IMR-90 (cell line): ENCODE data around the gene POLG2. TPM values are rescaled to one million over a fixed set of nuclear protein-coding genes. Genes with fewer than 3 reads are reported as not detected.
A peak's percentile ranks its signal among the peaks of the same experiment; 100 is the strongest.

Experiments used
- ATAC-seq: fragments of 200-7000 bp; cut with Tn5 transposase; 2 replicates; pipeline ENCODE4 v1.9.1; 2020; ENCODE audit warnings: low read depth, mild to moderate bottlenecking, moderate library complexity
- BruUV-seq: library from RNA; stranded (reverse); fragments of 400-500 nt; replicated peaks from 2 replicates; lab custom pipeline; 2021; lab: Mats Ljungman, UMichigan
- CTCF ChIA-PET: fragments of 300-600 bp; formaldehyde crosslinking; extraction: SDS; loops from one replicate; lab custom pipeline; 2021; ENCODE audit warnings: antibody characterized with exemption; lab: Yijun Ruan, JAX
- POLR2A ChIA-PET: fragments of 300-600 bp; sonication (Branson Sonifier 250); formaldehyde crosslinking; loops from one replicate; lab custom pipeline; 2022; ENCODE audit warnings: antibody characterized with exemption; ENCODE audit not compliant: unreplicated experiment; lab: Charles Lee
- DNase-seq: peaks from one replicate; pipeline ENCODE4 v3.0.0; 2013
- H2AFZ ChIP-seq: replicated peaks from 2 replicates; pipeline ENCODE3; 2013; ENCODE audit warnings: low read length, mild to moderate bottlenecking; ENCODE audit not compliant: poor library complexity
- H2AK5ac ChIP-seq: 2 replicates; pipeline ENCODE4 v1.6.1; 2013; ENCODE audit warnings: low read depth, low read length, inconsistent platforms
- H2AK9ac ChIP-seq: replicated peaks from 2 replicates; pipeline ENCODE3; 2013; ENCODE audit warnings: mild to moderate bottlenecking, low read depth, low read length, moderate library complexity; ENCODE audit not compliant: poor library complexity
- H2BK120ac ChIP-seq: 2 replicates; pipeline ENCODE4 v1.6.1; 2013; ENCODE audit warnings: low read depth, low read length, inconsistent platforms
- H2BK15ac ChIP-seq: 3 replicates; pipeline ENCODE4 v1.6.1; 2013; ENCODE audit warnings: low read depth, low read length, inconsistent platforms
- H2BK20ac ChIP-seq: 2 replicates; pipeline ENCODE4 v1.6.1; 2013; ENCODE audit warnings: low read depth, mild to moderate bottlenecking, inconsistent platforms, low read length, moderate library complexity
- H2BK5ac ChIP-seq: 2 replicates; pipeline ENCODE4 v1.6.1; 2013; ENCODE audit warnings: mild to moderate bottlenecking, low read depth, low read length, inconsistent platforms; ENCODE audit not compliant: poor library complexity, severe bottlenecking
- H3K14ac ChIP-seq: replicated peaks from 2 replicates; pipeline ENCODE4 v1.6.1; 2013; ENCODE audit warnings: low read depth, low read length, inconsistent platforms
- H3K18ac ChIP-seq: 2 replicates; pipeline ENCODE4 v1.6.1; 2013; ENCODE audit warnings: low read depth, low read length, control low read depth
- H3K23ac ChIP-seq: 2 replicates; pipeline ENCODE4 v1.6.1; 2013; ENCODE audit warnings: low read depth, low read length, inconsistent platforms
- H3K27ac ChIP-seq: 2 replicates; pipeline ENCODE4 v1.5.1; 2013; ENCODE audit warnings: mild to moderate bottlenecking, control low read depth, low read length; ENCODE audit not compliant: insufficient read depth
- H3K27me3 ChIP-seq: 2 replicates; pipeline ENCODE4 v1.6.1; 2013; ENCODE audit warnings: low read length; ENCODE audit not compliant: control insufficient read depth, insufficient read depth
- H3K36me3 ChIP-seq: 2 replicates; pipeline ENCODE4 v1.6.1; 2013; ENCODE audit warnings: low read length, mixed read lengths; ENCODE audit not compliant: control insufficient read depth, insufficient read depth
- H3K4ac ChIP-seq: 2 replicates; pipeline ENCODE4 v1.6.1; 2013; ENCODE audit warnings: low read depth, low read length, inconsistent platforms
- H3K4me1 ChIP-seq: 2 replicates; pipeline ENCODE4 v1.6.1; 2013; ENCODE audit warnings: low read length, mixed read lengths; ENCODE audit not compliant: control insufficient read depth, insufficient read depth
- H3K4me2 ChIP-seq: 2 replicates; pipeline ENCODE4 v1.6.1; 2013; ENCODE audit warnings: low read depth, mild to moderate bottlenecking, control low read depth, low read length, moderate library complexity
- H3K4me3 ChIP-seq: 2 replicates; pipeline ENCODE4 v1.5.1; 2013; ENCODE audit warnings: low read depth, mild to moderate bottlenecking, control low read depth, low read length, moderate library complexity; ENCODE audit not compliant: insufficient read depth
- H3K56ac ChIP-seq: 2 replicates; pipeline ENCODE4 v1.6.1; 2013; ENCODE audit warnings: low read length, inconsistent platforms; ENCODE audit not compliant: insufficient read depth; ENCODE audit errors: extremely low read depth
- H3K79me1 ChIP-seq, 2 experiments: 2 replicates each; pipeline ENCODE4 v1.6.1; 2013; ENCODE audit warnings: low read length in 2 of 2, inconsistent platforms in 1 of 2, low read depth in 1 of 2
- H3K9ac ChIP-seq: 2 replicates; pipeline ENCODE4 v1.6.1; 2013; ENCODE audit warnings: low read depth, low read length, control low read depth
- H3K9me1 ChIP-seq: 2 replicates; pipeline ENCODE4 v1.6.1; 2013; ENCODE audit warnings: low read length, inconsistent platforms; ENCODE audit not compliant: insufficient read depth
- H3K9me3 ChIP-seq: 2 replicates; pipeline ENCODE4 v1.6.1; 2013; ENCODE audit warnings: low read length; ENCODE audit not compliant: control insufficient read depth, insufficient read depth
- H4K20me1 ChIP-seq: 2 replicates; pipeline ENCODE4 v1.6.1; 2013; ENCODE audit warnings: low read length, inconsistent platforms; ENCODE audit not compliant: insufficient read depth
- H4K5ac ChIP-seq: 2 replicates; pipeline ENCODE4 v1.6.1; 2013; ENCODE audit warnings: mild to moderate bottlenecking, low read depth, low read length, control low read depth
- H4K8ac ChIP-seq, 2 experiments: 2 replicates each; pipeline ENCODE4 v1.6.1; 2013; ENCODE audit warnings: low read depth in 2 of 2, low read length in 2 of 2, control low read depth in 1 of 2, inconsistent platforms in 1 of 2
- H4K91ac ChIP-seq: 2 replicates; pipeline ENCODE4 v1.6.1; 2013; ENCODE audit warnings: low read depth, low read length, inconsistent platforms; ENCODE audit not compliant: insufficient read depth
- BHLHE40 ChIP-seq: fragments of 150-350 bp; IDR thresholded peaks from 2 replicates; pipeline ENCODE4 v1.6.1; 2016; ENCODE audit warnings: mild to moderate bottlenecking, low read depth, low read length
- CHD1 ChIP-seq: IDR thresholded peaks from 2 replicates; pipeline ENCODE4 v1.6.1; 2012; ENCODE audit warnings: low read depth, low read length, improper control_type of control experiment
- FOS ChIP-seq: fragments of 150-350 bp; IDR thresholded peaks from 2 replicates; pipeline ENCODE4 v1.6.1; 2016; ENCODE audit warnings: low read depth, low read length
- MAFK ChIP-seq: IDR thresholded peaks from 2 replicates; pipeline ENCODE4 v1.6.1; 2012; ENCODE audit warnings: low read depth, low read length, improper control_type of control experiment
- MAZ ChIP-seq: IDR thresholded peaks from 2 replicates; pipeline ENCODE4 v1.6.1; 2012; ENCODE audit warnings: low read depth, mild to moderate bottlenecking, low read length, improper control_type of control experiment, moderate library complexity, borderline replicate concordance
- MXI1 ChIP-seq: IDR thresholded peaks from 2 replicates; pipeline ENCODE4 v1.6.1; 2012; ENCODE audit warnings: low read depth, mild to moderate bottlenecking, low read length, moderate library complexity, borderline replicate concordance
- NFE2L2 ChIP-seq: fragments of 150-350 bp; IDR thresholded peaks from 2 replicates; pipeline ENCODE4 v1.6.1; 2016; ENCODE audit warnings: low read depth, mild to moderate bottlenecking, low read length
- RAD21 ChIP-seq: IDR thresholded peaks from 2 replicates; pipeline ENCODE4 v1.6.1; 2012; ENCODE audit warnings: low read length, improper control_type of control experiment
- RCOR1 ChIP-seq: IDR thresholded peaks from 2 replicates; pipeline ENCODE4 v1.6.1; 2012; ENCODE audit warnings: mild to moderate bottlenecking, low read length, improper control_type of control experiment; ENCODE audit not compliant: insufficient replicate concordance
- RFX5 ChIP-seq: IDR thresholded peaks from 2 replicates; pipeline ENCODE4 v1.8.0; 2012; ENCODE audit warnings: low read depth, mild to moderate bottlenecking, low read length, moderate library complexity
- SMC3 ChIP-seq: fragments of 150-350 bp; IDR thresholded peaks from 2 replicates; pipeline ENCODE4 v1.6.1; 2016; ENCODE audit warnings: low read depth, mild to moderate bottlenecking, antibody characterized with exemption, low read length, moderate library complexity
- WGBS, 2 experiments: methylation state at CpG; one replicate each; pipeline versions ENCODE4 v1.1.5 to v1.1.7; 2013; ENCODE audit warnings: missing lambda C conversion rate in 2 of 2; ENCODE audit not compliant: insufficient read length in 1 of 2; ENCODE audit errors: extremely low coverage in 2 of 2; 5-methylcytosine and 5-hydroxymethylcytosine counted together
- dilution Hi-C: fragments of 300-500 bp; cut with HindIII; formaldehyde crosslinking; loops from one replicate; pipeline ENCODE4 v1.14.3; 2018; ENCODE audit warnings: low sequenced_read_pairs; ENCODE audit not compliant: unreplicated experiment
- in situ Hi-C: fragments of 300-500 bp; cut with MboI; formaldehyde crosslinking; loops from 3 replicates; pipeline ENCODE4 v1.14.3; 2019; ENCODE audit warnings: low sequenced_read_pairs, inconsistent platforms, mixed read lengths
- intact Hi-C: fragments of 100-400 bp; cut with micrococcal nuclease; formaldehyde crosslinking; loops from 2 replicates; pipeline ENCODE4 v1.10.0; 2022
- polyA plus RNA-seq, 3 experiments: library from polyadenylated mRNA; depleted of rRNA; stranded (reverse); fragments of >200 nt; gene quantifications; 2 replicates each; pipeline ENCODE4 v1.2.3, GENCODE V29; 2012; ENCODE audit warnings: low replicate concordance in 1 of 3
- total RNA-seq: library from RNA; depleted of rRNA; stranded (reverse); fragments of >200 nt; gene quantifications from 2 replicates; pipeline ENCODE4 v1.2.3, GENCODE V29; 2012
- TF ChIP-seq, protein P1 (sequence below): fragments of 150-350 bp; IDR thresholded peaks from 2 replicates; pipeline ENCODE4 v1.6.1; 2016; ENCODE audit warnings: low read depth, mild to moderate bottlenecking, low read length, moderate library complexity, borderline replicate concordance
- TF ChIP-seq, protein P2 (sequence below): conservative IDR thresholded peaks from 2 replicates; pipeline ENCODE4 v1.5.1; 2012; ENCODE audit warnings: mild to moderate bottlenecking, low read depth, low read length, improper control_type of control experiment

Gene POLG2
- total and polyA plus RNA-seq, 2 of the 4 experiments (the other 2 are of a cell fraction) = 7.0 to 7.7 TPM

DNA sequence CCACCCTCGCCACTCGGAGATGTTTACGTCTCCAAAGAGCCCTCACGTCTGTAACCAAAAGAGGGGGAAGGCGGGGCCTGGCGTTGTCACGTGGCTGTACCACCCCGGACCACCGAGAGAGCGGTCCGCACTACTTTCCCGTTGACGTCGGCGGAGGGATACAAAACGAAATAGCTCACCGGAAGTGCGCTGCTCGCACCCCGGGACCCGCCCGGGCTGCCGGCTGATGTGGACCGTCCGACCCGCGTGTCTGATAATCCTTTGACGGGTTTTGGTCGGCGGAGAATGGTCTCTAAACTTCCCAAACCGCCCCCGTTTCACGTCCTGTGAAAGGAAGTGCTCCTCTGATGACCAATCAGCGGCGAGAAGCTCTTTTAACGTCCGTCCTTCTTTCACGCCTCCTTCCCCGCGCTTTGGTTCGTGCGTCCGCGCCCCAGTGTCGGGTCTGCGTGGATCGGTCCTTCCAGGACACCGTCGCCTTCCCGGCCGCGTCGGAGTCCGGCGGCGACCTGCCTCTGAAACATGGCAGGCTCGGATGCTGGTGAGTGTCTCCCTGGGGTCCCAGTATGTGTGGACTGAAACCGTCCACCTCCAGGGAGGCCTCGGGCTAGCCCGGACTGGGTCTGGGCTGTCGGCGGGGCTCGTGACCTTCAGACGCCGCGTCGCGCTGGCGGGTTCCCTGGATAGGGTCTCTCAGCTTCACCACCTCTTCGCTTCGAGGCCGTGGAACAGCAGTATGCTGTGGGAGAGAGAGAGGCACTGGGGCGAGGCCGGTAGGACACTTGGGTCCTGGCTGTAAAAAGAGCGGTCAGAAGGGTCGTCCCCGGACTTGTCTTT lies 9.9 kb upstream of the POLG2 start, which contains the start of gene CEP95:
TSS of gene CEP95 (plus strand) at position 402 of the 837 bp plus-strand sequence. CDS start at position 523, 121 bp downstream.
- H3K14ac ChIP-seq = peak within 1 kb of the TSS; percentile 99
- intact Hi-C loops = no loop called here
- no peaks in the 10 kb centered on the region for H3K9me3 ChIP-seq
- dilution Hi-C loops = no loop called here
- POLR2A ChIA-PET = interaction anchor here (0.5 to 1.2 kb wide), 9 partner anchors 15 to 688 kb away, joined by 3 to 12 read pairs (median 3); no protein-coding TSS in a partner anchor
- H3K27ac ChIP-seq = peak within 1 kb of the TSS; percentile 94
- peak within 1 kb of the TSS; percentile 17; the same call in 1 of the 3 replicates for H2BK15ac ChIP-seq
- peak within 1 kb of the TSS; percentile 98 for H4K91ac ChIP-seq
- H2AK9ac ChIP-seq = peak within 1 kb of the TSS; percentile 100
- BruUV-seq = no TSS peak
- H3K4me1 ChIP-seq = peaks cover 2% of the 10 kb centered on the region; the same call in 1 of the 2 replicates
- H4K20me1 ChIP-seq = peaks cover 67% of the 10 kb centered on the region
- WGBS, 2 experiments = 0% methylated on average over 39 of the region's 77 CpGs; no CpG with 5 or more reads in 1 of the 2 experiments
- H3K4me2 ChIP-seq = peak within 1 kb of the TSS; percentile 94
- H2AK5ac ChIP-seq = peak within 1 kb of the TSS; percentile 98
- peak; percentile 98 for DNase-seq
- H3K23ac ChIP-seq = peak within 1 kb of the TSS; percentile 99
- H3K4ac ChIP-seq = peak within 1 kb of the TSS; percentile 99
- peak within 1 kb of the TSS; percentile 93 to 98 for H4K8ac ChIP-seq
- peak within 1 kb of the TSS; percentile 93 for H3K4me3 ChIP-seq
- peak within 1 kb of the TSS; percentile 94 for H3K9ac ChIP-seq
- H2BK120ac ChIP-seq = peak within 1 kb of the TSS; percentile 61
- no peak within 1 kb of the TSS for H2BK20ac ChIP-seq
- H3K36me3 ChIP-seq = peaks cover 39% of the 10 kb centered on the region
- in situ Hi-C loops = no loop called here
- H2AFZ ChIP-seq = peak within 1 kb of the TSS; percentile 91
- H4K5ac ChIP-seq = peak within 1 kb of the TSS; percentile 77
- CTCF ChIA-PET = interaction anchor here (0.6 to 1.7 kb wide), 3 partner anchors 15 to 680 kb away, joined by 3 to 5 read pairs (median 4); no protein-coding TSS in a partner anchor
- H3K56ac ChIP-seq = peak within 1 kb of the TSS; percentile 98
- peak; percentile 70 for ATAC-seq
- H3K27me3 ChIP-seq = no peaks in the 10 kb centered on the region
- peaks cover 16 to 57% of the 10 kb centered on the region in 2 experiments for H3K79me1 ChIP-seq
- H3K9me1 ChIP-seq = peaks cover 7% of the 10 kb centered on the region
- peak within 1 kb of the TSS; percentile 88 for H3K18ac ChIP-seq
- peak within 1 kb of the TSS; percentile 93 for H2BK5ac ChIP-seq
- TF ChIP-seq RFX5 = no peak
- TF ChIP-seq BHLHE40 = peak; percentile 75
- TF ChIP-seq RCOR1 = no peak
- TF ChIP-seq CHD1 = no peak; the same call in 1 of the 2 replicates
- TF ChIP-seq FOS = peak; percentile 12; the same call in 1 of the 2 replicates
- TF ChIP-seq, protein P1, sequence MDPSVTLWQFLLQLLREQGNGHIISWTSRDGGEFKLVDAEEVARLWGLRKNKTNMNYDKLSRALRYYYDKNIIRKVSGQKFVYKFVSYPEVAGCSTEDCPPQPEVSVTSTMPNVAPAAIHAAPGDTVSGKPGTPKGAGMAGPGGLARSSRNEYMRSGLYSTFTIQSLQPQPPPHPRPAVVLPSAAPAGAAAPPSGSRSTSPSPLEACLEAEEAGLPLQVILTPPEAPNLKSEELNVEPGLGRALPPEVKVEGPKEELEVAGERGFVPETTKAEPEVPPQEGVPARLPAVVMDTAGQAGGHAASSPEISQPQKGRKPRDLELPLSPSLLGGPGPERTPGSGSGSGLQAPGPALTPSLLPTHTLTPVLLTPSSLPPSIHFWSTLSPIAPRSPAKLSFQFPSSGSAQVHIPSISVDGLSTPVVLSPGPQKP = 0 out of 2 replicates have a peak, but pooled peaks have one; percentile 60
- peak; percentile 68 for TF ChIP-seq MXI1
- TF ChIP-seq SMC3 = no peak
- TF ChIP-seq, protein P2, sequence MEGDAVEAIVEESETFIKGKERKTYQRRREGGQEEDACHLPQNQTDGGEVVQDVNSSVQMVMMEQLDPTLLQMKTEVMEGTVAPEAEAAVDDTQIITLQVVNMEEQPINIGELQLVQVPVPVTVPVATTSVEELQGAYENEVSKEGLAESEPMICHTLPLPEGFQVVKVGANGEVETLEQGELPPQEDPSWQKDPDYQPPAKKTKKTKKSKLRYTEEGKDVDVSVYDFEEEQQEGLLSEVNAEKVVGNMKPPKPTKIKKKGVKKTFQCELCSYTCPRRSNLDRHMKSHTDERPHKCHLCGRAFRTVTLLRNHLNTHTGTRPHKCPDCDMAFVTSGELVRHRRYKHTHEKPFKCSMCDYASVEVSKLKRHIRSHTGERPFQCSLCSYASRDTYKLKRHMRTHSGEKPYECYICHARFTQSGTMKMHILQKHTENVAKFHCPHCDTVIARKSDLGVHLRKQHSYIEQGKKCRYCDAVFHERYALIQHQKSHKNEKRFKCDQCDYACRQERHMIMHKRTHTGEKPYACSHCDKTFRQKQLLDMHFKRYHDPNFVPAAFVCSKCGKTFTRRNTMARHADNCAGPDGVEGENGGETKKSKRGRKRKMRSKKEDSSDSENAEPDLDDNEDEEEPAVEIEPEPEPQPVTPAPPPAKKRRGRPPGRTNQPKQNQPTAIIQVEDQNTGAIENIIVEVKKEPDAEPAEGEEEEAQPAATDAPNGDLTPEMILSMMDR = 0 out of 2 replicates have a peak, but pooled peaks have one; percentile 0
- TF ChIP-seq MAFK = no peak
- no peak for TF ChIP-seq RAD21
- TF ChIP-seq NFE2L2 = no peak
- no peak; the same call in 1 of the 2 replicates for TF ChIP-seq MAZ
